ENCODE data around the gene FAF2.
A peak's percentile ranks its signal among the peaks of the same experiment; 100 is the strongest.
"Not testable (repeated sequence)": the region's sequence is repeated elsewhere in the genome, so short reads cannot be mapped to it uniquely, and the experiment has no call there.

FAF2 gene

DNA sequence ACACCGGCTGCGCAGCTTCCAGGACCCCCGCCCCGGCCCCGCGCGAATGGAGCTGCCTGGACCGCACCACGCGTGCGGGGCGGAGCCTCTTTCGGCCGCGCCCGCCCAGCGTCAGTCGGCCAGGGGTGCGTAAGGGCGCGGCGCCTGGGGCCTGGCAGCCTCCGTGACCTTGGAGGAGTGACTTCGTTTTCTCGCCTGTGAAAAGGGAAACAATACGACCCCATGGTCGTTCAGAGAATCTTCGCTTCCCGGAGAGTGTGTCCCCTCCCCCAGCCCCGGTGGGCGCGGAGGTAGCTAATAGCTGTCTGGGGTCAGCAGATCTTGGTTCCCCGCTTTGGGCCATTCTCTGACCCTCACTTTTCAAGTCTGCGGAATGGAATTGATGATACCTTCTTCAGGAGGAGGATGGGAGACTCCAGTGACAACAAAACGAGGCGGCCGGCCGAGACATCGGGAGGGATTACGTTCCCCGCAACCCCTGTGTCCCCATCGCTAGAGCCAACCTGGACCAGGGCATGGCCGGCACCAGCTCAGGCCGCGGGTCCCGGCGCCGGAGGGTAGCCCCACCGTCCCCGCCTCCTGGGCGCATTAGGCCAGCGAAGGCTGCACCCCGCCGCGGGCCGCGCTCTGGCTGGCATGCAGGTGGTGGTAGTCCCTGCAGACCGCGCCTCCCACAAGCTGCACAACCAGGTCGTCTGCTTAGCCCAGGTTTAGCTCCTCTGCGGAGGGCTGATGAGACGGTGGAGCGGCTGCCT, 95.4 kb downstream of the FAF2 start:
- Mint-ChIP-seq H3K27ac (peak overlapping the region; percentile 96), H3K4me3 (peak overlapping the region; percentile 94), H3K4me1 (ENCODE audit: low read depth) (peaks cover 75% of the 10 kb centered on the region), H3K27me3 (no peaks in the 10 kb centered on the region), H3K9me3 (ENCODE audit: low read depth) (no peaks in the 10 kb centered on the region), H3K36me3 (no peaks in the 10 kb centered on the region)

- Mint-ChIP-seq H3K4me1 (ENCODE audit: low read depth) (peaks cover 61% of the 10 kb centered on the region), H3K27ac (peak overlapping the region; percentile 46), H3K36me3 (no peaks in the 10 kb centered on the region), H3K4me3 (peak overlapping the region; percentile 3), H3K27me3 (no peaks in the 10 kb centered on the region), H3K9me3 (ENCODE audit: low read depth) (no peaks in the 10 kb centered on the region)
Measured at GRCh38 chr5:176545388-176545736, 97.2 kb downstream of the FAF2 start.

DNA sequence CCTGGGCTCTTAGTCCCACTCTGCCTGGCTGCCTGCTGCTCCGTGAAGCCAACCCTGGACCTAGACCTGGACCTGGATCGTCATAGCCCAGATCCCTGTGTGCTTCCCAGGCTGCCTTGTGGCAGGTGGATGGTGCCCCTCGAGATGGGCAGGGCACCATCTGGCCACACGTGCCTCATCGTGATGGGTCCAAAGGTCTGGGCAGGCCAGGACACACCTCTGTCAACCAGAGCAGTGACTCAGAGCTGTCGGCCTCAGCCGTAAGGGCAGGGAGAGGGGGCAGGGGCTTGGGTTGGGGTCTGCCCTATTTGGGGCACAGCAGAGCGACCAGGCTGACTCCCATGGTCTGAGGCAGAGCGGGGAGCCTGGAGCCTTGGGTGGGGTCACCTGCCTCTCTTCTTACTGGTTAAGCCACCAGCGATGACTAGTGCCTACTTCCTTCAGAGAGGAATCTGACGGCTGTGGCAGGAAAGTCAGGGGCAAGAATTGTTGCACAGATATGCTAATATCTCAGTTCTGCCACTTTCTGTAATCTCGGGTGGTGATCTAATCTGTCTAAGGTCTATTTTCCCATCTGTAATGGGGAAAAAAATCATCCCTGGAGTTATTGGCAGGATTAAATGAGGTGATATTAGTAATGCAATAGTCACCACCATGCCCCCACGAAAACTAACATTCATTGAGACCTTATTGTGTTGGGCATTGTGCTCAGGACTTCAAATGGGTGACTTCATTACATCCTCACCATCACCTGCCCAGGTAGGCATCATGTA, 97.7 kb downstream of the FAF2 start:
- no peak overlapping the region for H3K4me3 Mint-ChIP-seq
- H3K27ac Mint-ChIP-seq = peak overlapping the region; percentile 58

GRCh38 chr5:176547802-176548201, 99.6 kb downstream of the FAF2 start:
- H3K4me3 Mint-ChIP-seq = no peak overlapping the region
- H3K4me1 Mint-ChIP-seq (ENCODE audit: low read depth) = peaks cover 57% of the 10 kb centered on the region
- no peaks in the 10 kb centered on the region for H3K36me3 Mint-ChIP-seq
- H3K27me3 Mint-ChIP-seq = no peaks in the 10 kb centered on the region
- H3K27ac Mint-ChIP-seq = peak overlapping the region; percentile 78
- H3K9me3 Mint-ChIP-seq (ENCODE audit: low read depth) = no peaks in the 10 kb centered on the region

More for the DNA sequence above, 97.7 kb downstream of the FAF2 start:
- H3K36me3 Mint-ChIP-seq = no peaks in the 10 kb centered on the region
- peaks cover 61% of the 10 kb centered on the region for H3K4me1 Mint-ChIP-seq (ENCODE audit: low read depth)
- no peaks in the 10 kb centered on the region for H3K27me3 Mint-ChIP-seq
- H3K9me3 Mint-ChIP-seq (ENCODE audit: low read depth) = no peaks in the 10 kb centered on the region

DNA sequence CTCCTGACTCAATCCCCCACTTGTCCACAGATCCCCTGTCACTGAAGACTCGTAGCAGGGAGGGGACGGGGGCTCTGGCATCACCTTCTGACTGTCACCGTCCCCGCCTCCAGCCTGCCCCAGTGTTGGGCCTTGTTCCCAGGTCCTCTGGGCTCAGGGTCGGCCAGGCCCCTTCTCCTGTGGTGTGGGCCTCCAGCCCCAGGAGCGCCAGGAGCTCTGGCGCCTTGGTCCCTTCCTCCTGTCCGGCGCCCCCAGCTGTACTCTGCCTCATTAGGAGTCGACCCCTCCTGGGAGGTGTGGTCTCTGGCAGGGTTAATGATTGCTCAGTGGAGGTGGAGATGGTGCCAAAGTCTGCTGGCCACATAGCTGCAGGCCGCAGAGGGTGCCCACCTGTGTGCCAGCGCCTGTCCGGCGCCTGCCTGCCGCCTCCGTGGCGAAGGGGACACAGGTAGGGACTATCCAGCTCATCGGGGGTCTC, 100.8 kb downstream of the FAF2 start, which contains the start of gene CDHR2:
TSS of gene CDHR2 (plus strand) at position 376 of the 478 bp plus-strand sequence. CDS start 16,011 bp downstream, outside the sequence.
- H3K27me3 Mint-ChIP-seq = no peaks in the 10 kb centered on the region
- H3K27ac Mint-ChIP-seq = peak within 1 kb of the TSS; percentile 78
- no peaks in the 10 kb centered on the region for H3K36me3 Mint-ChIP-seq
- no peaks in the 10 kb centered on the region for H3K9me3 Mint-ChIP-seq (ENCODE audit: low read depth)
- no peak within 1 kb of the TSS for H3K4me3 Mint-ChIP-seq
- peaks cover 62% of the 10 kb centered on the region for H3K4me1 Mint-ChIP-seq (ENCODE audit: low read depth)

DNA sequence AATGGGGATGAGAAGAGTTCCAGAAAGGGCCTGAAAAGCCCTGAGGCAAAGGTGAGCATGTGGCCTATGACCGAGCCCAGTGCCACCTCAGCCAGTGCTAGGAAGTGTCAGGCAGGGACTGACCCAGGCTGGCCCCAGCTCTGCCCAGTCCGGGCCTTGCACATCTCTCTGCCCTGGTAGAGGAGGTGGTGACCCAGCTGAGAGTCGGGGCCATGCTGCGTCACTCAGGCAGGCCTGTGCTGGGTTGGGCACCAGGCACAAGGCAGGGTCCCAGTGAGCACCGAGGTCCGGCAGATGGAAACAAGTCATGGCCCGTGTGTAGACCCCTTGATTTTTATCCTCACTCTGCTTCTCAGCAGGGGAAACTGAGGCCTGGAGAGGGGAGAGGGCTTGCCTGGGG, 101.7 kb downstream of the FAF2 start:
- H3K9me3 Mint-ChIP-seq (ENCODE audit: low read depth) = no peaks in the 10 kb centered on the region
- H3K4me3 Mint-ChIP-seq = no peak overlapping the region
- H3K4me1 Mint-ChIP-seq (ENCODE audit: low read depth) = peaks cover 63% of the 10 kb centered on the region
- peak overlapping the region; percentile 28 for H3K27ac Mint-ChIP-seq
- H3K27me3 Mint-ChIP-seq = no peaks in the 10 kb centered on the region
- no peaks in the 10 kb centered on the region for H3K36me3 Mint-ChIP-seq

DNA sequence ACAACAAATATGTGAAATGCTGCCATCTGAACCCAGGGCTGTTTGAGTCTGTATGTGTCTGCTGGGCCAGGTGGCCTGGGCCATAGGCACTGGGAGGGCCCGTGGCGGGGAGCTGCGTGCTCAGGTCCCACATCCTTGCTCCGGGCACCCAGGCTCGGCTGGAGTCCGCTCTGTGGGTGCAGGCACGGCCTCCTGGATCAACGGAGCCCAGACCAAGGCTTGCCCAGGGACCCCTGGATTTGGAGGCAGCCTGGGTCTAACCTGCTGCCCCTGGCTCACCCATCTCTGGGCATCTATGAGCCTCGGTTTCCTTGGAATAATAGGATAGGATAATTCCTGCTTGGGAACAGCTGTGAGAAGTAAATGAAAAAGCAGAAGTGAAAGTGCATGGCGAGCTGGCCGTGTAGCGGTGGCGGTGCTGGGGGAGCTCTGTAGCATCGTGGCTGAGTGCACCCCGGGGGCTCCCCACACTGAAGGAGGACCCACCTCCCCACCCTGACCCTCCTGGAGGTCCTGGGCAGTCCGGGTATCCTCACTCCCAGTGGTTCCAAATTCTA, 102.2 kb downstream of the FAF2 start:
- Mint-ChIP-seq H3K27ac (peak overlapping the region; percentile 72), H3K9me3 (ENCODE audit: low read depth) (no peaks in the 10 kb centered on the region), H3K4me1 (ENCODE audit: low read depth) (peaks cover 63% of the 10 kb centered on the region), H3K4me3 (peak overlapping the region; percentile 54), H3K36me3 (no peaks in the 10 kb centered on the region), H3K27me3 (no peaks in the 10 kb centered on the region)

- H3K27ac Mint-ChIP-seq = peak overlapping the region; percentile 72
- not testable (repeated sequence) for H3K36me3 Mint-ChIP-seq; H3K9me3 Mint-ChIP-seq (ENCODE audit: low read depth); H3K27me3 Mint-ChIP-seq
- peaks cover 62% of the 10 kb centered on the region for H3K4me1 Mint-ChIP-seq (ENCODE audit: low read depth)
- H3K4me3 Mint-ChIP-seq = peak overlapping the region; percentile 54
Measured at GRCh38 chr5:176550937-176551336, 102.8 kb downstream of the FAF2 start.

- Mint-ChIP-seq H3K4me1 (ENCODE audit: low read depth) (peaks cover 67% of the 10 kb centered on the region), H3K27me3 (no peaks in the 10 kb centered on the region), H3K27ac (peak overlapping the region; percentile 64), H3K4me3 (no peak overlapping the region), H3K36me3 (no peaks in the 10 kb centered on the region), H3K9me3 (ENCODE audit: low read depth) (no peaks in the 10 kb centered on the region)
Measured at GRCh38 chr5:176552332-176552869, 104.2 kb downstream of the FAF2 start.

DNA sequence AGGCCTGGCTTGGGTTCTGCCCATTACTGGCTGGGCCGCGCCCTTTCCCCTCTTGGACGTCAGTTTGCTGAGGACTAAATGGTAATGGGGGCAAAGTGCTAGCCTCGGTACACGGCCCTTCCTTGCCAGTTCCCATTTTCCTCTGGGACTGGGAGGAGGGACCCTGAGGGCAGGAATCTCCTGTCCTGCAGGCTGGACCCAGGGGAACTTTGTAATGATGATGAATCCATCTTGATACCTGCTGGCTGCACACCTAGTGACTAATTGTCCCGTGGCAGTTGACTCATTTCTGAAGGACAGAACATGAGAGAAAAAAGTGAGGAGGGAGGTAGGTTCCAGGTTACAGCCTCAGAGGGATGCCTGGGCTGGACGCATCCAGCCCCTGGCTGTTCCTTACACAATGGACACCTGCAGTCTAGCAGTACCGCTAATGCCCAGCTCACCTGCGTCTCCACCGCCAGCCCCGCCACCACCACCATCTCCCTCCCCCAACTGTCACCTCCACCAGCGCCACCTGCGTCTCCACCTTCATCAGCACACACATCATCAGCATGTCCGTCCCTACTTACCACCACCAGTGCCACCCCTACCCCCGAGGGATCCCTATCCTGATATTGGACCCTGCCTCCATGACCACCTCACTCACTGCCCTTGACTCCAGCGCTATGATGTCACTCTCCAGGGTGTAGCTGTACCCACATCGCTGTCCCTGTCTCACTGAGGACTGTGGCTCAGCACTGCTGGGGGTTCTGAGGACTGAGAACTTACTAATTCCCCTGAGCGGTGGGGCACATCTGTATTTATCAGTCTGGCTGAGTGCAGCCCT, 105.3 kb downstream of the FAF2 start:
- no peaks in the 10 kb centered on the region for H3K9me3 Mint-ChIP-seq (ENCODE audit: low read depth)
- no peak overlapping the region for H3K4me3 Mint-ChIP-seq
- no peaks in the 10 kb centered on the region for H3K27me3 Mint-ChIP-seq
- peak overlapping the region; percentile 41 for H3K27ac Mint-ChIP-seq
- peaks cover 58% of the 10 kb centered on the region for H3K4me1 Mint-ChIP-seq (ENCODE audit: low read depth)
- H3K36me3 Mint-ChIP-seq = no peaks in the 10 kb centered on the region

DNA sequence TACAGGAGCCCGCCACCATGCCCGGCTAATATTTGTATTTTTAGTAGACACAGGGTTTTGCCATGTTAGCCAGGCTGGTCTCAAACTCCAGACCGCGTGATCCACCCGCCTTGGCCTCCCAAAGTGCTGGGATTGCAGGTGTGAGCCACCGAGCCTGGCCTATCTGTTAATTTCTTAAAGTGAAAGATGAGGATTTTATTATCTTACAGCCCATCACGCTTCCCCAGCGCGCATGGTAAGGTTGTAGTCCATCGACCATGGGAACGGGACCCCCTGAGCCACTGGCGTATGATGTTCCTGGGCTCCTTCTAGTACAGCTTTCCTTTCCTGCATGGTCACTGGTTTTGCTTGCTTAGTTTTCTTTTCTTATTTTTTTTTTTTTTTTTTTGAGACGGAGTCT, 109.7 kb downstream of the FAF2 start:
- H3K27me3 Mint-ChIP-seq = no peaks in the 10 kb centered on the region
- no peak overlapping the region for H3K27ac Mint-ChIP-seq
- no peaks in the 10 kb centered on the region for H3K9me3 Mint-ChIP-seq (ENCODE audit: low read depth)
- no peak overlapping the region for H3K4me3 Mint-ChIP-seq
- peaks cover 70% of the 10 kb centered on the region for H3K4me1 Mint-ChIP-seq (ENCODE audit: low read depth)
- H3K36me3 Mint-ChIP-seq = no peaks in the 10 kb centered on the region

All from activated naive CD8-positive, alpha-beta T cell (primary cell).